ENCODE results near the gene MTMR12.

Gene MTMR12

DNA sequence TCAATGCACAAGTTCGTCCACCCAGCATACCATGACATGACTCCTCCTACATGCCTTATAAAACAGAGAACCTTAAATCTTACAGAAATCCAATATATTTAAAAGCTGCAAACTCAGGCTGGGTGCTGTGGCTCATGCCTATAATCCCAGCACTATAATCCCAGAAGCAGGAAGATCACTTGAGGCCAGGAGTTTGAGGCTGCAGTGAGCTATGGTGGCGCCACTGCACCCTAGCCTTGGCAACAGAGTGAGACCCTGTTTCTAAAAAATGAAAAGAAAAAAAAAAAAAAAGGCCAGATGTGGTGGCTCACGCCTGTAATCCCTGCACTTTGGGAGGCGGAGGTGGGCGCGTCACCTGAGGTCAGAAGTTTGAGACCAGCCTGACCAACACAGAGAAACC, 68.7 kb downstream of the MTMR12 start:
- peaks cover 13 to 95% of the 10 kb centered on the region in 2 donors for H3K36me3 ChIP-seq (replicated peaks in 1 of 2; ENCODE audit: control insufficient read depth in 2 of 2, insufficient read depth in 2 of 2, low read length in 2 of 2)
- no peak for DNase-seq (ENCODE audit: low spot score)
- no peak overlapping the region for H3K14ac ChIP-seq (ENCODE audit: low read length)
- H4K91ac ChIP-seq (ENCODE audit: low read depth, low read length, poor library complexity): no peak overlapping the region
- no peak overlapping the region for H3K4me2 ChIP-seq (ENCODE audit: insufficient read depth, low read length, poor library complexity, severe bottlenecking)
- no peak overlapping the region for H4K8ac ChIP-seq (ENCODE audit: low read depth, low read length)
- H3K4me3 ChIP-seq (ENCODE audit: low read length in 2 of 2): no peak overlapping the region
- H3K18ac ChIP-seq (ENCODE audit: low read length): no peak overlapping the region
- no peak overlapping the region for H2AK5ac ChIP-seq (ENCODE audit: low read depth, low read length)
- no peaks in the 10 kb centered on the region for H3K4me1 ChIP-seq (ENCODE audit: control insufficient read depth in 2 of 2, insufficient read depth in 1 of 2, low read depth in 1 of 2, low read length in 2 of 2)
- H2BK12ac ChIP-seq (ENCODE audit: low read length): no peak overlapping the region
- no peak overlapping the region for H3K9ac ChIP-seq (ENCODE audit: low read depth, low read length, poor library complexity)
- no peak overlapping the region for H2BK120ac ChIP-seq (ENCODE audit: low read depth, low read length)
- no peak overlapping the region for H3K23ac ChIP-seq (ENCODE audit: low read depth, low read length, poor library complexity)
- no peak overlapping the region for H3K27ac ChIP-seq (replicated peaks; ENCODE audit: low read length)
- peaks cover 0 to 8% of the 10 kb centered on the region in 2 donors for H3K9me3 ChIP-seq (replicated peaks in 1 of 2; ENCODE audit: control insufficient read depth in 2 of 2, insufficient read depth in 1 of 2, low read depth in 1 of 2, low read length in 2 of 2)
- no peaks in the 10 kb centered on the region for H3K79me1 ChIP-seq (ENCODE audit: low read depth, low read length)
- no CpG with 5 or more reads among the region's 6 CpGs for WGBS, 2 donors (ENCODE audit: extremely low coverage in 2 of 2, insufficient read length in 2 of 2, insufficient replicate concordance in 1 of 2)
- H3K27me3 ChIP-seq (ENCODE audit: control insufficient read depth in 3 of 3, insufficient read depth in 3 of 3, low read depth in 1 of 3, low read length in 3 of 3): no peaks in the 10 kb centered on the region
- H3K4ac ChIP-seq (ENCODE audit: low read length): no peak overlapping the region
- H2BK5ac ChIP-seq (ENCODE audit: low read length): no peak overlapping the region
- no peak overlapping the region for H2BK15ac ChIP-seq (ENCODE audit: low read length)
- H2AFZ ChIP-seq (ENCODE audit: low read length): no peak overlapping the region

DNA sequence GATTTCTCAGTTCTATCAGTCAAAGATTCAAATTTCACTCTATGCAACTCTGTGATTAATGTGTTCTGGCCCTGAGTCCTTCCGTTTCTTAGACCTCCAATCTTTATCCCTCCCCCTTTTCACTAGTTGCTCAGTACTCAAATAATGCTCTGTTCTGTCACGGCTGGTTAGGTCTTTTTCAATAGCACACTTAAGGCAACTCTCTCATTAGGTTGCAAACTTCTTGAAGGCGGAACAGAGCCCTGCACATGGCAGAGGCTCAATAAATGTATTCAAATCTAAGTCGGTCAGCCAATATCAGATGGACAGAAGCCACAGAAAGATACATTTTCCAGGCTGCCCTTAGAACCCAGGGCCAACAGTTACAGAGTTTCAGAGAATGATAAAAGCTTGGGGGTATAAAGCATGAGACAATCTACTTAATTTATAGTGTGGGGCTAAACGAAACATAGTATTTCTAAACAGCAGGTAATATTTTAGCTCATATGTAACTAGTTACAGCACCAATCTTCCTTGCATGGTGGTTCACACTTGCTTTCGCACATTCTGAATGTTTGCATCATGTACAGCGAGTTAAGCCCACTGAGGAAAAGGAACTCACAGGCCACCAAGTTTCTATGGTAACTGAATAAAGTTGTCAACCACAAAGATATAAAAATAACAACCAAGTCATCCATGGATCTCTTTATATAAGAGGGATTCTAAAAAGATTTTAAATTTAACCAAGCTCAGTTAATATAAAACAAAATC, 71.5 kb downstream of the MTMR12 start:
- no CpG with 5 or more reads among the region's 7 CpGs for WGBS, 2 donors (ENCODE audit: extremely low coverage in 2 of 2, insufficient read length in 2 of 2, insufficient replicate concordance in 1 of 2)
- no peak overlapping the region for H2BK5ac ChIP-seq (ENCODE audit: low read length)
- H2BK12ac ChIP-seq (ENCODE audit: low read length): no peak overlapping the region
- H4K91ac ChIP-seq (ENCODE audit: low read depth, low read length, poor library complexity): no peak overlapping the region
- no peak overlapping the region for H3K14ac ChIP-seq (ENCODE audit: low read length)
- H3K27ac ChIP-seq (replicated peaks; ENCODE audit: low read length): no peak overlapping the region
- no peaks in the 10 kb centered on the region for H3K27me3 ChIP-seq (ENCODE audit: control insufficient read depth in 3 of 3, insufficient read depth in 3 of 3, low read depth in 1 of 3, low read length in 3 of 3)
- no peak overlapping the region for H3K4me3 ChIP-seq (ENCODE audit: low read length in 2 of 2)
- no peak overlapping the region for H3K4me2 ChIP-seq (ENCODE audit: insufficient read depth, low read length, poor library complexity, severe bottlenecking)
- H3K9ac ChIP-seq (ENCODE audit: low read depth, low read length, poor library complexity): no peak overlapping the region
- no peak overlapping the region for H2AFZ ChIP-seq (ENCODE audit: low read length)
- H3K9me3 ChIP-seq (replicated peaks in 1 of 2; ENCODE audit: control insufficient read depth in 2 of 2, insufficient read depth in 1 of 2, low read depth in 1 of 2, low read length in 2 of 2): peaks cover 0 to 3% of the 10 kb centered on the region in 2 donors
- H3K79me1 ChIP-seq (ENCODE audit: low read depth, low read length): no peaks in the 10 kb centered on the region
- H2AK5ac ChIP-seq (ENCODE audit: low read depth, low read length): no peak overlapping the region
- no peak overlapping the region for H2BK120ac ChIP-seq (ENCODE audit: low read depth, low read length)
- no peak for DNase-seq (ENCODE audit: low spot score)
- no peaks in the 10 kb centered on the region for H3K4me1 ChIP-seq (ENCODE audit: control insufficient read depth in 2 of 2, insufficient read depth in 1 of 2, low read depth in 1 of 2, low read length in 2 of 2)
- H3K18ac ChIP-seq (ENCODE audit: low read length): no peak overlapping the region
- no peak overlapping the region for H2BK15ac ChIP-seq (ENCODE audit: low read length)
- H4K8ac ChIP-seq (ENCODE audit: low read depth, low read length): no peak overlapping the region
- no peak overlapping the region for H3K23ac ChIP-seq (ENCODE audit: low read depth, low read length, poor library complexity)
- H3K4ac ChIP-seq (ENCODE audit: low read length): no peak overlapping the region
- peaks cover 12 to 93% of the 10 kb centered on the region in 2 donors for H3K36me3 ChIP-seq (replicated peaks in 1 of 2; ENCODE audit: control insufficient read depth in 2 of 2, insufficient read depth in 2 of 2, low read length in 2 of 2)

DNA sequence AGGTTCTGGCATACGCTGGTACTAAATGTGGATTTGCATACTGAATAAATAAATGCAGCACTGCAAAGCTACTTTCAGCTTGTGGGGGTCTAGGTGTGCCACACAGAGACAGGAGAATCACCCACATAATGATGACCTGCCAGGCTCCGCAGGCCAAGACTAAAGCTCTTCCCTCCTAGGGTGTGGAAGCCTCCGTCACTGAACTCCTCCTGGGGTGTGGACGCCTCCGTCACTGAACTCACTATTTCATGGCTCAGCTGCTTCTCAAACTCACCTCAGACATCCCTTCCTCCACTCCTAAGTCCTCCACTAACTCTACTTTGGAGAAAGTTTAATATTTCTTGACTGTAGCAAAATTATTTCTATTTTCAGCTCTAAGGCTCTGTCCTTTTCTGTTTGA, 73.4 kb downstream of the MTMR12 start:
- Histone ChIP-seq H3K18ac (ENCODE audit: low read length) (no peak overlapping the region), H3K9ac (ENCODE audit: low read depth, low read length, poor library complexity) (no peak overlapping the region), H2BK15ac (ENCODE audit: low read length) (no peak overlapping the region), H4K8ac (ENCODE audit: low read depth, low read length) (no peak overlapping the region), H3K4ac (ENCODE audit: low read length) (no peak overlapping the region), H3K9me3 (replicated peaks in 1 of 2; ENCODE audit: control insufficient read depth in 2 of 2, insufficient read depth in 1 of 2, low read depth in 1 of 2, low read length in 2 of 2) (no peaks in the 10 kb centered on the region), H3K79me1 (ENCODE audit: low read depth, low read length) (no peaks in the 10 kb centered on the region), H3K23ac (ENCODE audit: low read depth, low read length, poor library complexity) (no peak overlapping the region), H3K27ac (replicated peaks; ENCODE audit: low read length) (no peak overlapping the region), H3K27me3 (ENCODE audit: control insufficient read depth in 3 of 3, insufficient read depth in 3 of 3, low read depth in 1 of 3, low read length in 3 of 3) (no peaks in the 10 kb centered on the region), H2BK5ac (ENCODE audit: low read length) (no peak overlapping the region), H4K91ac (ENCODE audit: low read depth, low read length, poor library complexity) (no peak overlapping the region), H2BK12ac (ENCODE audit: low read length) (no peak overlapping the region), H2AFZ (ENCODE audit: low read length) (no peak overlapping the region), H2BK120ac (ENCODE audit: low read depth, low read length) (no peak overlapping the region), H3K14ac (ENCODE audit: low read length) (no peak overlapping the region), H3K4me3 (ENCODE audit: low read length in 2 of 2) (no peak overlapping the region), H2AK5ac (ENCODE audit: low read depth, low read length) (no peak overlapping the region), H3K36me3 (replicated peaks in 1 of 2; ENCODE audit: control insufficient read depth in 2 of 2, insufficient read depth in 2 of 2, low read length in 2 of 2) (peaks cover 14 to 94% of the 10 kb centered on the region in 2 donors), H3K4me1 (ENCODE audit: control insufficient read depth in 2 of 2, insufficient read depth in 1 of 2, low read depth in 1 of 2, low read length in 2 of 2) (no peaks in the 10 kb centered on the region), H3K4me2 (ENCODE audit: insufficient read depth, low read length, poor library complexity, severe bottlenecking) (no peak overlapping the region)
- no peak for DNase-seq (ENCODE audit: low spot score)
- WGBS, 2 donors (ENCODE audit: extremely low coverage in 2 of 2, insufficient read length in 2 of 2, insufficient replicate concordance in 1 of 2): no CpG with 5 or more reads among the region's 5 CpGs

DNA sequence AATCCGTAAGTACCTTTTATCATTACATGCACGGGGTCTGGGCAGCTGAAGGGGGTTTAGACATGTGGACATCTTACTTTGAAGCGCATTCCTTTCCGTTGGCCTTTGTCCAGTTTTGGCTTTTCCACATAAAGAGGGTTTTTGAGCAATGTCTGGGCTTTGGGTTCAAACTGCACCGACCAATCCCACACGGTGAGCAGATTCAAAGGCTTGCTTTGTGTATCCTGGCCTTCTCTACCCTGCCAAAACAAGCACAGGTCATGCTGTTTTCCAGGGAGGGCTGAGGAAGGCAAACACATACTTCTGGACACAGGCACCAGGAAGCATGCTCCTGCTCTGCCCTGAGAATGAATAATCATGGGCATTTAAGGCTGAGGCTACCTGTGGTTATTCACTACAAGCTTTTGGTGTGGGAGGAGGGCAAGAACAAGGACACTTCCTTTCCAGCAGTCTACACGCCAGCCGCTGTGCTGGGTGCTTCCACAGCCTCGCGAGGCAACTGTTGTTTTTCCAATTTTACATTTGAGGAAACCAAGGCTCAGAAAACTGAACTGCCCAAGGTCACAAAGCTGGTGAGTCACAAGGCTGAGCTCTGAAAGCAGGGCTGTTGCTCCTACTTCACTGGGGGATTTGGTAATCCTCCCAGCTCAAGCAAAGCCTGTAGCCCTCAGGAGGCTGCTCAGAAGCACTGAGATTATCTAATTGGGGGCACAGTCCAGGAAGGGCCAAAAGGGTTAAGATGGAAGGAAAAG, 78.9 kb downstream of the MTMR12 start:
- no peak overlapping the region for H2BK12ac ChIP-seq (ENCODE audit: low read length)
- H2BK15ac ChIP-seq (ENCODE audit: low read length): no peak overlapping the region
- H2AK5ac ChIP-seq (ENCODE audit: low read depth, low read length): no peak overlapping the region
- no peaks in the 10 kb centered on the region for H3K9me3 ChIP-seq (replicated peaks in 1 of 2; ENCODE audit: control insufficient read depth in 2 of 2, insufficient read depth in 1 of 2, low read depth in 1 of 2, low read length in 2 of 2)
- H3K4me1 ChIP-seq (ENCODE audit: control insufficient read depth in 2 of 2, insufficient read depth in 1 of 2, low read depth in 1 of 2, low read length in 2 of 2): no peaks in the 10 kb centered on the region
- DNase-seq (ENCODE audit: low spot score): no peak
- H3K4me2 ChIP-seq (ENCODE audit: insufficient read depth, low read length, poor library complexity, severe bottlenecking): no peak overlapping the region
- H4K8ac ChIP-seq (ENCODE audit: low read depth, low read length): no peak overlapping the region
- no peak overlapping the region for H2AFZ ChIP-seq (ENCODE audit: low read length)
- no peak overlapping the region for H3K4ac ChIP-seq (ENCODE audit: low read length)
- H3K18ac ChIP-seq (ENCODE audit: low read length): no peak overlapping the region
- H3K23ac ChIP-seq (ENCODE audit: low read depth, low read length, poor library complexity): no peak overlapping the region
- no peak overlapping the region for H3K27ac ChIP-seq (replicated peaks; ENCODE audit: low read length)
- no peak overlapping the region for H2BK5ac ChIP-seq (ENCODE audit: low read length)
- WGBS, 2 donors (ENCODE audit: extremely low coverage in 2 of 2, insufficient read length in 2 of 2, insufficient replicate concordance in 1 of 2): no CpG with 5 or more reads among the region's 10 CpGs
- H3K79me1 ChIP-seq (ENCODE audit: low read depth, low read length): no peaks in the 10 kb centered on the region
- no peak overlapping the region for H3K14ac ChIP-seq (ENCODE audit: low read length)
- H3K36me3 ChIP-seq (replicated peaks in 1 of 2; ENCODE audit: control insufficient read depth in 2 of 2, insufficient read depth in 2 of 2, low read length in 2 of 2): peaks cover 16 to 92% of the 10 kb centered on the region in 2 donors
- no peaks in the 10 kb centered on the region for H3K27me3 ChIP-seq (ENCODE audit: control insufficient read depth in 3 of 3, insufficient read depth in 3 of 3, low read depth in 1 of 3, low read length in 3 of 3)
- H3K4me3 ChIP-seq (ENCODE audit: low read length in 2 of 2): no peak overlapping the region
- no peak overlapping the region for H3K9ac ChIP-seq (ENCODE audit: low read depth, low read length, poor library complexity)
- H2BK120ac ChIP-seq (ENCODE audit: low read depth, low read length): no peak overlapping the region
- H4K91ac ChIP-seq (ENCODE audit: low read depth, low read length, poor library complexity): no peak overlapping the region

Measured in neuronal stem cell (in vitro differentiated cells).